ENCODE results near the gene NUTM1. TPM values are rescaled to one million over a fixed set of nuclear protein-coding genes. Genes with fewer than 3 reads are reported as not detected.

The NUTM1 gene
- total and polyA plus RNA-seq, 2 of the 13 experiments (the other 11 are each of a cell fraction or from before 2014, with no cell fraction given), result not detected

- TF ChIP-seq PRDM15 (CRISPR knock-in tag; IDR thresholded peaks at IDR 0.05), result no peak
- TF ChIP-seq FOXA3 (CRISPR knock-in tag; IDR thresholded peaks at IDR 0.05), result no peak
- no peak for TF ChIP-seq ZNF512B (CRISPR knock-in tag; IDR thresholded peaks at IDR 0.05; ENCODE audit: borderline replicate concordance)
- 0 out of 4 replicates have a peak, but pooled peaks of 1 of the 2 experiments have one; percentile 22 for TF ChIP-seq POLR2A (IDR thresholded peaks at IDR 0.05; ENCODE audit: insufficient read depth in 1 of 2, low read depth in 2 of 2, low read length in 2 of 2)
- no peak for TF ChIP-seq ZNF460 (CRISPR knock-in tag; IDR thresholded peaks at IDR 0.05; ENCODE audit: borderline replicate concordance)
- no peak for TF ChIP-seq GATA4 (IDR thresholded peaks at IDR 0.05; ENCODE audit: borderline replicate concordance, low read depth)
- no peak for TF ChIP-seq ZNF180 (CRISPR knock-in tag; IDR thresholded peaks at IDR 0.05; ENCODE audit: borderline replicate concordance, low read depth)
- no peak for TF ChIP-seq ZFP82 (CRISPR knock-in tag; IDR thresholded peaks at IDR 0.05; ENCODE audit: borderline replicate concordance)
- TF ChIP-seq ZNF414 (CRISPR knock-in tag; IDR thresholded peaks at IDR 0.05), result no peak
- peak; percentile 61 for TF ChIP-seq HNRNPK (IDR thresholded peaks at IDR 0.05; ENCODE audit: low read depth, low read length, poor library complexity, severe bottlenecking)
- no peak for TF ChIP-seq NCOA5 (CRISPR knock-in tag; IDR thresholded peaks at IDR 0.05)
- TF ChIP-seq ZNF710 (CRISPR knock-in tag; IDR thresholded peaks at IDR 0.05; ENCODE audit: borderline replicate concordance), result no peak
- no peak for TF ChIP-seq JUN (CRISPR knock-in tag; IDR thresholded peaks at IDR 0.05)
- TF ChIP-seq ZNF44 (CRISPR knock-in tag; IDR thresholded peaks at IDR 0.05), result no peak
- TF ChIP-seq HOXA3 (CRISPR knock-in tag; IDR thresholded peaks at IDR 0.05), result 0 out of 2 replicates have a peak, but pooled peaks have one; percentile 35
- TF ChIP-seq HDAC6 (IDR thresholded peaks at IDR 0.05; ENCODE audit: low read depth, low read length), result no peak
- 0 out of 2 replicates have a peak, but pooled peaks have one; percentile 10 for TF ChIP-seq RXRB (CRISPR knock-in tag; IDR thresholded peaks at IDR 0.05; ENCODE audit: borderline replicate concordance)
- no peak for TF ChIP-seq ZBTB42 (CRISPR knock-in tag; IDR thresholded peaks at IDR 0.05)
- 0 out of 2 replicates have a peak, but pooled peaks have one; percentile 55 for TF ChIP-seq AKAP8 (CRISPR knock-in tag; IDR thresholded peaks at IDR 0.05)
- no peak for TF ChIP-seq ZFP36 (IDR thresholded peaks at IDR 0.05; ENCODE audit: borderline replicate concordance, low read depth, low read length, partially characterized antibody)
Observed at GRCh38 chr15:34366271-34367065, 23.4 kb downstream of the NUTM1 start (continued).
